ENCODE results near the gene MRTFA.

DNA sequence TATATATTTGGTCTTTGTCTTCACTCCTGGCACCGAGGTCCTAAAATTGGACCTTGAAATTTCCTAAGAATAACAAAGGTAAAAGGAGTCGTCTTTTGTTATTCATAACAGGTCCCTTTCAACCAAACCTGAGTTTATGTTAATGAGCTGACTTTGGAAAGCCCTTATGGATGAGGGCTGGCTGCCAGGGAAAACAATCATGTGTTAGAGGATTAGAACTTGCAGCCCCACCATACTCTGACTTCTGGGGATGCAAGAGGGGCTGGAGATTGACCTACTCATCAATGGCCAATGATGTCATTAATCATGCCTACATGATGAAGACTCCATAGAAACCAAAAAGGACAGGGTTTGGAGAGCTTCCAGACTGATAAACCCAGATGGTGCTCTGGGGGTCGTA, 118.9 kb downstream of the MRTFA start:
- TF ChIP-seq, protein P1, sequence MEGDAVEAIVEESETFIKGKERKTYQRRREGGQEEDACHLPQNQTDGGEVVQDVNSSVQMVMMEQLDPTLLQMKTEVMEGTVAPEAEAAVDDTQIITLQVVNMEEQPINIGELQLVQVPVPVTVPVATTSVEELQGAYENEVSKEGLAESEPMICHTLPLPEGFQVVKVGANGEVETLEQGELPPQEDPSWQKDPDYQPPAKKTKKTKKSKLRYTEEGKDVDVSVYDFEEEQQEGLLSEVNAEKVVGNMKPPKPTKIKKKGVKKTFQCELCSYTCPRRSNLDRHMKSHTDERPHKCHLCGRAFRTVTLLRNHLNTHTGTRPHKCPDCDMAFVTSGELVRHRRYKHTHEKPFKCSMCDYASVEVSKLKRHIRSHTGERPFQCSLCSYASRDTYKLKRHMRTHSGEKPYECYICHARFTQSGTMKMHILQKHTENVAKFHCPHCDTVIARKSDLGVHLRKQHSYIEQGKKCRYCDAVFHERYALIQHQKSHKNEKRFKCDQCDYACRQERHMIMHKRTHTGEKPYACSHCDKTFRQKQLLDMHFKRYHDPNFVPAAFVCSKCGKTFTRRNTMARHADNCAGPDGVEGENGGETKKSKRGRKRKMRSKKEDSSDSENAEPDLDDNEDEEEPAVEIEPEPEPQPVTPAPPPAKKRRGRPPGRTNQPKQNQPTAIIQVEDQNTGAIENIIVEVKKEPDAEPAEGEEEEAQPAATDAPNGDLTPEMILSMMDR (conservative IDR thresholded peaks at IDR 0.05), result no peak
- TF ChIP-seq ZFX (IDR thresholded peaks at IDR 0.05), result no peak
